H1 (cell line): ENCODE results near the gene SLC12A6. TPM values are rescaled to one million over a fixed set of nuclear protein-coding genes. Genes with fewer than 3 reads are reported as not detected.

Experiments
- CTCF ChIA-PET: fragments of 300-600 bp; sonication (Branson Sonifier 250); formaldehyde crosslinking; loops from one replicate; lab custom pipeline; 2021; ENCODE audit not compliant: partially characterized antibody; lab: Charles Lee
- POLR2A ChIA-PET: fragments of 300-600 bp; sonication (Branson Sonifier 250); formaldehyde crosslinking; loops from one replicate; lab custom pipeline; 2021; ENCODE audit warnings: inconsistent platforms; ENCODE audit not compliant: partially characterized antibody; lab: Charles Lee
- DNase-seq, 2 experiments: peaks; one replicate each; pipeline versions ENCODE4 v3.0.0 to v3.0.0-alpha.2; 2010 to 2022; ENCODE audit warnings: low spot score in 2 of 2, low read depth in 1 of 2, mixed read lengths in 1 of 2
- FAIRE-seq: peaks from 2 replicates; lab custom pipeline; 2011; peaks lifted over from hg19 to GRCh38; lab: Jason Lieb, UNC
- H2AFZ ChIP-seq: 2 replicates; pipeline ENCODE4 v1.8.1; 2012; ENCODE audit warnings: low read length, inconsistent platforms
- H2AK5ac ChIP-seq: 2 replicates; pipeline ENCODE4 v1.6.1; 2013; ENCODE audit warnings: low read depth, low read length
- H2BK120ac ChIP-seq: replicated peaks from 2 replicates; pipeline ENCODE3; 2013; ENCODE audit warnings: low read depth, low read length, inconsistent platforms
- H2BK12ac ChIP-seq: 2 replicates; pipeline ENCODE4 v1.6.1; 2013; ENCODE audit warnings: low read depth, low read length
- H2BK15ac ChIP-seq: 2 replicates; pipeline ENCODE4 v1.6.1; 2013; ENCODE audit warnings: low read length
- H2BK20ac ChIP-seq: 2 replicates; pipeline ENCODE4 v1.6.1; 2013; ENCODE audit warnings: low read length
- H2BK5ac ChIP-seq: 2 replicates; pipeline ENCODE4 v1.6.1; 2013; ENCODE audit warnings: low read depth, low read length
- H3K14ac ChIP-seq: 2 replicates; pipeline ENCODE4 v1.6.1; 2013; ENCODE audit warnings: inconsistent platforms; ENCODE audit not compliant: insufficient read length
- H3K18ac ChIP-seq: 2 replicates; pipeline ENCODE4 v1.6.1; 2013; ENCODE audit warnings: low read length; ENCODE audit errors: extremely low read depth
- H3K23ac ChIP-seq: 2 replicates; pipeline ENCODE4 v1.6.1; 2013; ENCODE audit warnings: inconsistent platforms; ENCODE audit not compliant: insufficient read length
- H3K23me2 ChIP-seq: 2 replicates; pipeline ENCODE4 v1.6.1; 2013; ENCODE audit warnings: low read depth, low read length
- H3K27ac ChIP-seq: 2 replicates; pipeline ENCODE4 v1.6.1; 2011; ENCODE audit warnings: low read depth, low read length, inconsistent platforms
- H3K27me3 ChIP-seq, 4 experiments: replicated peaks in 1 of 4; 1 replicate in 1 of 4; 2 replicates in 3 of 4; pipeline versions ENCODE4 v1.6.1 to v1.8.1; 2011 to 2013; ENCODE audit warnings: low read length in 3 of 4, mild to moderate bottlenecking in 3 of 4, inconsistent platforms in 2 of 4, mixed read lengths in 2 of 4, moderate library complexity in 1 of 4; ENCODE audit not compliant: control insufficient read depth in 3 of 4, insufficient read depth in 3 of 4; ENCODE audit errors: extremely low read depth in 1 of 4
- H3K36me3 ChIP-seq, 4 experiments: 2 replicates each; pipeline versions ENCODE4 v1.6.1 to v1.8.1; 2011 to 2013; ENCODE audit warnings: mild to moderate bottlenecking in 4 of 4, low read length in 3 of 4, moderate library complexity in 2 of 4, control low read depth in 1 of 4, inconsistent platforms in 1 of 4; ENCODE audit not compliant: insufficient read depth in 4 of 4, control insufficient read depth in 2 of 4
- H3K4ac ChIP-seq: replicated peaks from 2 replicates; pipeline ENCODE3; 2013; ENCODE audit warnings: low read length, low read depth, mixed read lengths, inconsistent platforms; ENCODE audit not compliant: insufficient read length
- H3K4me1 ChIP-seq, 4 experiments: replicated peaks in 1 of 4; 1 replicate in 1 of 4; 2 replicates in 3 of 4; pipeline versions ENCODE4 v1.6.1 to v1.8.1; 2011 to 2013; ENCODE audit warnings: low read length in 3 of 4, inconsistent platforms in 2 of 4, mixed read lengths in 1 of 4; ENCODE audit not compliant: insufficient read depth in 4 of 4, control insufficient read depth in 3 of 4
- H3K4me2 ChIP-seq, 2 experiments: 2 replicates each; pipeline versions ENCODE4 v1.6.1 to v1.8.1; 2011 to 2013; ENCODE audit warnings: low read depth in 2 of 2, low read length in 2 of 2, control low read depth in 1 of 2, inconsistent platforms in 1 of 2, mild to moderate bottlenecking in 1 of 2; ENCODE audit not compliant: insufficient read depth in 1 of 2
- H3K4me3 ChIP-seq, 4 experiments: fragments of 200-600, 300-600 bp in 1 of 4; sonication (generic), shearing (Covaris generic), sonication (Bioruptor Twin) in 1 of 4; 2 replicates each; pipeline versions ENCODE4 v1.5.1 to v1.8.1; 2011 to 2016; ENCODE audit warnings: low read length in 4 of 4, low read depth in 3 of 4, control low read depth in 2 of 4, inconsistent platforms in 2 of 4, mild to moderate bottlenecking in 2 of 4, mixed read lengths in 1 of 4, moderate library complexity in 1 of 4; ENCODE audit not compliant: insufficient read depth in 2 of 4; ENCODE audit errors: extremely low read depth in 1 of 4
- H3K56ac ChIP-seq: replicated peaks from 2 replicates; pipeline ENCODE3; 2013; ENCODE audit warnings: low read depth, mild to moderate bottlenecking, mixed read lengths, low read length, inconsistent platforms; ENCODE audit not compliant: insufficient read length
- H3K79me1 ChIP-seq: 2 replicates; pipeline ENCODE4 v1.6.1; 2013; ENCODE audit warnings: low read depth, low read length, control low read depth
- H3K79me2 ChIP-seq, 2 experiments: 2 replicates each; pipeline versions ENCODE4 v1.6.1 to v1.8.1; 2012 to 2013; ENCODE audit warnings: low read length in 2 of 2, mild to moderate bottlenecking in 2 of 2, inconsistent platforms in 1 of 2; ENCODE audit not compliant: insufficient read depth in 2 of 2, control insufficient read depth in 1 of 2
- H3K9ac ChIP-seq, 4 experiments: replicated peaks in 1 of 4; 1 replicate in 1 of 4; 2 replicates in 3 of 4; pipeline versions ENCODE4 v1.6.1 to v1.8.1; 2011 to 2013; ENCODE audit warnings: low read depth in 3 of 4, low read length in 3 of 4, control low read depth in 2 of 4, mild to moderate bottlenecking in 2 of 4, moderate library complexity in 2 of 4, inconsistent platforms in 1 of 4; ENCODE audit errors: extremely low read depth in 1 of 4
- H3K9me3 ChIP-seq, 2 experiments: 2 replicates each; pipeline versions ENCODE4 v1.6.1 to v1.8.1; 2012 to 2013; ENCODE audit warnings: mild to moderate bottlenecking in 2 of 2, moderate library complexity in 2 of 2, control low read depth in 1 of 2, inconsistent platforms in 1 of 2, low read depth in 1 of 2, low read length in 1 of 2, mixed read lengths in 1 of 2; ENCODE audit not compliant: insufficient read depth in 2 of 2
- H4K20me1 ChIP-seq, 2 experiments: replicated peaks in 1 of 2; 2 replicates each; pipeline versions ENCODE3 to v1.8.1; 2011 to 2013; ENCODE audit warnings: inconsistent platforms in 2 of 2, low read length in 2 of 2, mild to moderate bottlenecking in 1 of 2; ENCODE audit not compliant: insufficient read depth in 2 of 2, control insufficient read depth in 1 of 2
- H4K5ac ChIP-seq: 2 replicates; pipeline ENCODE4 v1.6.1; 2013; ENCODE audit warnings: low read length, low read depth, mixed read lengths, inconsistent platforms; ENCODE audit not compliant: insufficient read length
- H4K8ac ChIP-seq: 2 replicates; pipeline ENCODE4 v1.8.0; 2013; ENCODE audit warnings: mild to moderate bottlenecking, moderate library complexity, low read length, inconsistent platforms; ENCODE audit not compliant: insufficient read depth; ENCODE audit errors: extremely low read depth
- H4K91ac ChIP-seq: replicated peaks from 2 replicates; pipeline ENCODE3; 2013; ENCODE audit warnings: low read length, mixed read lengths, inconsistent platforms; ENCODE audit not compliant: insufficient read length
- ATF3 ChIP-seq: IDR thresholded peaks from 2 replicates; pipeline ENCODE4 v1.6.1; 2011; ENCODE audit warnings: low read depth, mild to moderate bottlenecking, low read length; ENCODE audit not compliant: insufficient read depth
- CBX8 ChIP-seq: fragments of 300-800, 300-1000 bp; sonication (generic); IDR thresholded peaks from 2 replicates; pipeline ENCODE4 v1.7.1; 2016; ENCODE audit warnings: low read depth, low read length, borderline replicate concordance
- GABPA ChIP-seq: IDR thresholded peaks from 2 replicates; pipeline ENCODE4 v1.6.1; 2011; ENCODE audit warnings: mild to moderate bottlenecking, low read length, moderate library complexity, borderline replicate concordance; ENCODE audit not compliant: insufficient read depth
- RBBP5 ChIP-seq: IDR thresholded peaks from 2 replicates; pipeline ENCODE4 v1.7.1; 2012; ENCODE audit warnings: low read depth, mild to moderate bottlenecking, inconsistent platforms, low read length, moderate library complexity, borderline replicate concordance
- RFX5 ChIP-seq: IDR thresholded peaks from 2 replicates; pipeline ENCODE4 v1.6.1; 2011; ENCODE audit warnings: low read depth, low read length, improper control_type of control experiment, borderline replicate concordance
- USF2 ChIP-seq: IDR thresholded peaks from 2 replicates; pipeline ENCODE4 v1.6.1; 2011; ENCODE audit warnings: low read length, improper control_type of control experiment
- WGBS, 2 experiments: shearing (Covaris generic) in 1 of 2; methylation state at CpG; one replicate each; pipeline versions ENCODE4 v1.1.6 to v1.1.7; 2013 to 2015; ENCODE audit warnings: low lambda C conversion rate in 2 of 2, mixed read lengths in 2 of 2, inconsistent platforms in 1 of 2, low coverage in 1 of 2, missing lambda C conversion rate in 1 of 2; ENCODE audit not compliant: insufficient replicate concordance in 2 of 2, insufficient coverage in 1 of 2, insufficient read length in 1 of 2; ENCODE audit errors: extremely low coverage in 1 of 2, missing lambda C conversion rate in 1 of 2; 5-methylcytosine and 5-hydroxymethylcytosine counted together
- polyA plus RNA-seq, 7 experiments: library from polyadenylated mRNA; depleted of rRNA in 3 of 7; stranded (reverse) in 5 of 7; unstranded in 2 of 7; fragments of >200 nt in 5 of 7; fragments of 200-250 nt in 2 of 7; gene quantifications; 1 replicate in 5 of 7; 2 replicates in 1 of 7; 4 replicates in 1 of 7; pipeline versions ENCODE4 v1.2.1 to v1.2.3, GENCODE V29; 2011 to 2013; ENCODE audit warnings: missing spikeins in 2 of 7, mixed read lengths in 2 of 7
- total RNA-seq: library from RNA; stranded (reverse); fragmentation: NEBNext Ultra II Directional; extraction: Animal tissue kit (Norgen Biotek cat#: 25700); gene quantifications from 2 replicates; pipeline ENCODE4 v1.2.1, GENCODE V29; 2021

SLC12A6 gene
- total and polyA plus RNA-seq, 2 of the 8 experiments (the other 6 are each of a cell fraction or from before 2014, with no cell fraction given), result 9.2 to 11.1 TPM

- Histone ChIP-seq H3K4me1 (peaks cover 0 to 3% (median under 1%) of the 10 kb centered on the region in 4 experiments; a peak in 3 of 7 replicates), H4K8ac (no peak overlapping the region), H3K79me1 (no peaks in the 10 kb centered on the region), H3K14ac (no peak overlapping the region), H4K91ac (no peak overlapping the region), H3K4ac (no peak overlapping the region), H2AFZ (no peak overlapping the region), H3K36me3 (peaks cover 0 to 12% (median 4%) of the 10 kb centered on the region in 4 experiments; a peak in 6 of 8 replicates), H4K5ac (no peak overlapping the region), H3K56ac (no peak overlapping the region), H3K9me3 (no peaks in the 10 kb centered on the region), H3K23ac (no peak overlapping the region), H3K27me3 (peaks cover 0 to 1% (median 0%) of the 10 kb centered on the region in 4 experiments; a peak in 1 of 7 replicates), H2BK5ac (no peak overlapping the region), H3K18ac (no peak overlapping the region), H3K4me2 (no peak overlapping the region), H2BK15ac (no peak overlapping the region), H2AK5ac (no peak overlapping the region), H2BK20ac (no peak overlapping the region), H3K27ac (no peak overlapping the region), H3K4me3 (no peak overlapping the region), H3K9ac (no peak overlapping the region), H3K23me2 (no peaks in the 10 kb centered on the region), H3K79me2 (no peaks in the 10 kb centered on the region), H2BK12ac (no peak overlapping the region), H4K20me1 (no peaks in the 10 kb centered on the region), H2BK120ac (no peak overlapping the region)
- WGBS, 2 experiments, result 91% methylated on average over 3 of the region's 3 CpGs; no CpG with 5 or more reads in 1 of the 2 experiments
- no peak for TF ChIP-seq RBBP5
- TF ChIP-seq USF2, result no peak
- no peak for TF ChIP-seq RFX5
- no peak for TF ChIP-seq GABPA
- TF ChIP-seq ATF3, result no peak
- no peak for TF ChIP-seq CBX8
- POLR2A ChIA-PET, result no interaction called here
- DNase-seq (no peak), FAIRE-seq (no peak)
- CTCF ChIA-PET, result interaction anchor here (0.7 to 5.6 kb wide), 12 partner anchors 8 to 130 kb away, joined by 3 to 41 read pairs (median 6); partner anchors contain the start of gene LPCAT4
Measured at GRCh38 chr15:34240537-34240936, 97.0 kb downstream of the SLC12A6 start.
